T-helper 17 cell (primary cell): ENCODE measurements around the gene NR3C1. TPM values are rescaled to one million over a fixed set of nuclear protein-coding genes. Genes with fewer than 3 reads are reported as not detected.

Experiments used
- ATAC-seq: fragments of 150-1000 bp; cut with Tn5 transposase; 2 replicates; pipeline ENCODE4 v1.10.0; 2021; ENCODE audit warnings: mild to moderate bottlenecking, moderate library complexity
- DNase-seq, 3 donors: peaks; one replicate each; pipeline versions ENCODE4 v3.0.0 to v3.0.0-alpha.2; 2020 to 2021
- H3K9me3 ChIP-seq: one replicate; pipeline ENCODE4 v1.7.0; 2013; ENCODE audit warnings: low read length, mild to moderate bottlenecking; ENCODE audit not compliant: control insufficient read depth, poor library complexity, severe bottlenecking
- H3K27ac Mint-ChIP-seq: one replicate; pipeline ENCODE4 v1.8.0; 2022; ENCODE audit warnings: mild to moderate bottlenecking, moderate library complexity, mixed read lengths
- H3K27me3 Mint-ChIP-seq: one replicate; pipeline ENCODE4 v1.8.0; 2022; ENCODE audit warnings: mixed read lengths
- H3K36me3 Mint-ChIP-seq: one replicate; pipeline ENCODE4 v1.8.0; 2022; ENCODE audit warnings: low read depth, mixed read lengths
- H3K4me1 Mint-ChIP-seq: one replicate; pipeline ENCODE4 v1.8.0; 2022; ENCODE audit warnings: mild to moderate bottlenecking, mixed read lengths
- H3K4me3 Mint-ChIP-seq: one replicate; pipeline ENCODE4 v1.8.0; 2022; ENCODE audit warnings: mild to moderate bottlenecking, moderate library complexity, mixed read lengths
- total RNA-seq, 4 donors: library from RNA in 2 of 4; stranded (reverse) in 2 of 4; gene quantifications; one replicate each; pipeline ENCODE4 v1.2.3 and lab custom pipeline; 2022 to 2026

The NR3C1 gene
- total RNA-seq, 2 donors from 2014 or later, result 118 to 133 TPM

GRCh38 chr5:143251946-143252345, 151.5 kb downstream of the NR3C1 start:
- H3K9me3 ChIP-seq, result no peaks in the 10 kb centered on the region
- Mint-ChIP-seq H3K4me3 (no peak overlapping the region), H3K36me3 (no peaks in the 10 kb centered on the region), H3K27ac (no peak overlapping the region), H3K4me1 (no peaks in the 10 kb centered on the region), H3K27me3 (no peaks in the 10 kb centered on the region)
- no peak for ATAC-seq
- no peak for DNase-seq

GRCh38 chr5:143251190-143251589, 152.3 kb downstream of the NR3C1 start:
- ATAC-seq, result no peak
- Mint-ChIP-seq H3K4me3 (no peak overlapping the region), H3K4me1 (no peaks in the 10 kb centered on the region), H3K27me3 (no peaks in the 10 kb centered on the region), H3K36me3 (no peaks in the 10 kb centered on the region), H3K27ac (no peak overlapping the region)
- H3K9me3 ChIP-seq, result no peaks in the 10 kb centered on the region
- DNase-seq, result no peak

- Mint-ChIP-seq H3K4me3 (no peak overlapping the region), H3K36me3 (no peaks in the 10 kb centered on the region), H3K4me1 (no peaks in the 10 kb centered on the region), H3K27me3 (no peaks in the 10 kb centered on the region), H3K27ac (no peak overlapping the region)
- DNase-seq (no peak), ATAC-seq (no peak)
- H3K9me3 ChIP-seq, result no peaks in the 10 kb centered on the region
These were observed 153.6 kb downstream of the NR3C1 start for GRCh38 chr5:143249851-143250250.

- H3K4me3 Mint-ChIP-seq, result no peak overlapping the region
- DNase-seq (no peak), ATAC-seq (no peak)
- no peaks in the 10 kb centered on the region for H3K27me3 Mint-ChIP-seq
- no peaks in the 10 kb centered on the region for H3K9me3 ChIP-seq
- no peaks in the 10 kb centered on the region for H3K4me1 Mint-ChIP-seq
- H3K27ac Mint-ChIP-seq, result no peak overlapping the region
- H3K36me3 Mint-ChIP-seq, result no peaks in the 10 kb centered on the region
These were observed 154.5 kb downstream of the NR3C1 start for GRCh38 chr5:143248822-143249579.

- Mint-ChIP-seq H3K27ac (no peak overlapping the region), H3K36me3 (no peaks in the 10 kb centered on the region), H3K4me3 (no peak overlapping the region), H3K27me3 (no peaks in the 10 kb centered on the region), H3K4me1 (no peaks in the 10 kb centered on the region)
- no peak for ATAC-seq
- DNase-seq, result no peak
- H3K9me3 ChIP-seq, result no peaks in the 10 kb centered on the region
These were observed 155.1 kb downstream of the NR3C1 start for GRCh38 chr5:143248391-143248790.

- H3K27me3 Mint-ChIP-seq, result no peaks in the 10 kb centered on the region
- no peak for DNase-seq
- no peaks in the 10 kb centered on the region for H3K4me1 Mint-ChIP-seq
- no peak for ATAC-seq
- no peaks in the 10 kb centered on the region for H3K36me3 Mint-ChIP-seq
- no peak overlapping the region for H3K27ac Mint-ChIP-seq
- no peaks in the 10 kb centered on the region for H3K9me3 ChIP-seq
- no peak overlapping the region for H3K4me3 Mint-ChIP-seq
These were observed 156.2 kb downstream of the NR3C1 start for GRCh38 chr5:143247134-143247815.

- H3K36me3 Mint-ChIP-seq, result no peaks in the 10 kb centered on the region
These were observed 157.4 kb downstream of the NR3C1 start for GRCh38 chr5:143245929-143246561.

GRCh38 chr5:143244990-143245389, 158.5 kb downstream of the NR3C1 start:
- no peaks in the 10 kb centered on the region for H3K27me3 Mint-ChIP-seq
- no peaks in the 10 kb centered on the region for H3K36me3 Mint-ChIP-seq
- H3K9me3 ChIP-seq, result no peaks in the 10 kb centered on the region
- no peaks in the 10 kb centered on the region for H3K4me1 Mint-ChIP-seq
- H3K27ac Mint-ChIP-seq, result no peak overlapping the region
- no peak for ATAC-seq
- no peak for DNase-seq
- no peak overlapping the region for H3K4me3 Mint-ChIP-seq

More at GRCh38 chr5:143245929-143246561, 157.4 kb downstream of the NR3C1 start:
- DNase-seq (no peak), ATAC-seq (no peak)
- Mint-ChIP-seq H3K27ac (no peak overlapping the region), H3K27me3 (no peaks in the 10 kb centered on the region), H3K4me3 (no peak overlapping the region), H3K4me1 (no peaks in the 10 kb centered on the region)
- H3K9me3 ChIP-seq, result no peaks in the 10 kb centered on the region

- no peaks in the 10 kb centered on the region for H3K9me3 ChIP-seq
- DNase-seq, result no peak
- H3K27me3 Mint-ChIP-seq, result no peaks in the 10 kb centered on the region
- no peak overlapping the region for H3K4me3 Mint-ChIP-seq
- no peaks in the 10 kb centered on the region for H3K4me1 Mint-ChIP-seq
- ATAC-seq, result no peak
- H3K36me3 Mint-ChIP-seq, result no peaks in the 10 kb centered on the region
- no peak overlapping the region for H3K27ac Mint-ChIP-seq
These were observed 159.3 kb downstream of the NR3C1 start for GRCh38 chr5:143244000-143244736.

- no peaks in the 10 kb centered on the region for H3K4me1 Mint-ChIP-seq
- ATAC-seq (no peak), DNase-seq (no peak)
- H3K36me3 Mint-ChIP-seq, result no peaks in the 10 kb centered on the region
- H3K27ac Mint-ChIP-seq, result no peak overlapping the region
- no peak overlapping the region for H3K4me3 Mint-ChIP-seq
- H3K9me3 ChIP-seq, result no peaks in the 10 kb centered on the region
- H3K27me3 Mint-ChIP-seq, result no peaks in the 10 kb centered on the region
These were observed 160.4 kb downstream of the NR3C1 start for GRCh38 chr5:143243103-143243502.

GRCh38 chr5:143241892-143242291, 161.6 kb downstream of the NR3C1 start:
- H3K9me3 ChIP-seq, result no peaks in the 10 kb centered on the region
- Mint-ChIP-seq H3K4me1 (no peaks in the 10 kb centered on the region), H3K27me3 (no peaks in the 10 kb centered on the region), H3K36me3 (no peaks in the 10 kb centered on the region), H3K4me3 (no peak overlapping the region), H3K27ac (no peak overlapping the region)
- ATAC-seq (no peak), DNase-seq (no peak)

- H3K4me1 Mint-ChIP-seq, result no peaks in the 10 kb centered on the region
- ATAC-seq (no peak), DNase-seq (no peak)
- no peak overlapping the region for H3K27ac Mint-ChIP-seq
- no peaks in the 10 kb centered on the region for H3K9me3 ChIP-seq
- no peaks in the 10 kb centered on the region for H3K27me3 Mint-ChIP-seq
- no peaks in the 10 kb centered on the region for H3K36me3 Mint-ChIP-seq
- no peak overlapping the region for H3K4me3 Mint-ChIP-seq
These were observed 163.5 kb downstream of the NR3C1 start for GRCh38 chr5:143239882-143240518.

- DNase-seq (no peak), ATAC-seq (no peak)
- no peaks in the 10 kb centered on the region for H3K9me3 ChIP-seq
- no peak overlapping the region for H3K27ac Mint-ChIP-seq
- no peaks in the 10 kb centered on the region for H3K27me3 Mint-ChIP-seq
- H3K4me1 Mint-ChIP-seq, result no peaks in the 10 kb centered on the region
- H3K36me3 Mint-ChIP-seq, result no peaks in the 10 kb centered on the region
- H3K4me3 Mint-ChIP-seq, result no peak overlapping the region
These were observed 164.9 kb downstream of the NR3C1 start for GRCh38 chr5:143238620-143239019.
